ENCODE measurements around the gene C2orf49.
A peak's percentile ranks its signal among the peaks of the same experiment; 100 is the strongest.

Gene C2orf49

DNA sequence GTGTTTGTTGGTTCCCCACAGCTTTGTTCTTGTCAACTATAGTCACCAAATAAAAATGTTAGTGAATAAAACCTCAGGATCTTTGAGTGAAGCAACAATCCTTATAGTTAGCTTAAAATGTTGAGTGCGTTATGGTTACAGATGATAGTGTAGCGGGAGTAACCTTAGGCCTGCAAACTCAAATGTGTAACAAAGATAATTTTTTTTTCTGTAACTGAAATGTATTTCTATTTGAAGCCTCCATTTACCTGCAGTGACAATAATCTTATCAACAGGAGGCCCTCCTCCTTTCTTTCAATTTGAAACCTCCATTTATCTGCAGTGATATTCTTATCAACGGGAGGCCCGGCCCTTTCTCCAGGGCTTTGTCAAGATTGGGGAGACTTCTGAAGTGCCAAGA lies 3.1 kb upstream of the C2orf49 start:
- H3K79me2 ChIP-seq (ENCODE audit: insufficient read depth, low read depth): peaks cover 34% of the 10 kb centered on the region
- H3K9ac ChIP-seq: no peak overlapping the region
- no peak overlapping the region for H3K27ac ChIP-seq
- peaks cover 39% of the 10 kb centered on the region for H3K4me1 ChIP-seq (ENCODE audit: low read depth, poor library complexity, severe bottlenecking)
- H3K27me3 ChIP-seq (ENCODE audit: insufficient read depth, low read depth): no peaks in the 10 kb centered on the region
- TF ChIP-seq, protein P1, sequence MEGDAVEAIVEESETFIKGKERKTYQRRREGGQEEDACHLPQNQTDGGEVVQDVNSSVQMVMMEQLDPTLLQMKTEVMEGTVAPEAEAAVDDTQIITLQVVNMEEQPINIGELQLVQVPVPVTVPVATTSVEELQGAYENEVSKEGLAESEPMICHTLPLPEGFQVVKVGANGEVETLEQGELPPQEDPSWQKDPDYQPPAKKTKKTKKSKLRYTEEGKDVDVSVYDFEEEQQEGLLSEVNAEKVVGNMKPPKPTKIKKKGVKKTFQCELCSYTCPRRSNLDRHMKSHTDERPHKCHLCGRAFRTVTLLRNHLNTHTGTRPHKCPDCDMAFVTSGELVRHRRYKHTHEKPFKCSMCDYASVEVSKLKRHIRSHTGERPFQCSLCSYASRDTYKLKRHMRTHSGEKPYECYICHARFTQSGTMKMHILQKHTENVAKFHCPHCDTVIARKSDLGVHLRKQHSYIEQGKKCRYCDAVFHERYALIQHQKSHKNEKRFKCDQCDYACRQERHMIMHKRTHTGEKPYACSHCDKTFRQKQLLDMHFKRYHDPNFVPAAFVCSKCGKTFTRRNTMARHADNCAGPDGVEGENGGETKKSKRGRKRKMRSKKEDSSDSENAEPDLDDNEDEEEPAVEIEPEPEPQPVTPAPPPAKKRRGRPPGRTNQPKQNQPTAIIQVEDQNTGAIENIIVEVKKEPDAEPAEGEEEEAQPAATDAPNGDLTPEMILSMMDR (conservative IDR thresholded peaks at IDR 0.05; ENCODE audit: low read depth, low read length): no peak
- H3K36me3 ChIP-seq (ENCODE audit: insufficient read depth): no peaks in the 10 kb centered on the region
- no peaks in the 10 kb centered on the region for H4K20me1 ChIP-seq (ENCODE audit: insufficient read depth)
- H3K4me3 ChIP-seq (IDR thresholded peaks at IDR 0.05; ENCODE audit: insufficient read depth, low read depth, low read length): no peak overlapping the region
- H3K4me2 ChIP-seq: no peak overlapping the region
- H2AFZ ChIP-seq (ENCODE audit: low read depth): no peak overlapping the region

DNA sequence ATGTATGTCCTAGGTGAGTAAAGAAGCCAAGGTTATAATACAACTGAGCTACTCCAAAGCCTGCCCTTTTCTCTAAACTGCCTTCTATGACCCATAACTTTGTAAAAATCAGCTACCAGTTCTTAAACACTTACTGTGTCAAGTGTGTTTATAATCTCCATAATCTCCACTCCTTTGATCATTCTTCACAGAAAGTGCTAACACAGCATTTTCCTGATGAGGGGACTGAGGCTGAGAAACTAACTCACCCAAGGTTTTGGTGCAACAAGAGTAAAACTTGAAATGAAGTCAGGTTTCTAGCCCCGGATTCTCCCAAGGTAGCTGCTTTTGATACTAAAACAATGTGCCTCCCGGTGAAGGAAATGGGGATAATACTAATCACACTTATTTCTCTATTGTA lies 1.9 kb upstream of the C2orf49 start:
- Histone ChIP-seq H4K20me1 (ENCODE audit: insufficient read depth) (no peaks in the 10 kb centered on the region), H3K9ac (no peak overlapping the region), H3K27me3 (ENCODE audit: insufficient read depth, low read depth) (no peaks in the 10 kb centered on the region), H3K79me2 (ENCODE audit: insufficient read depth, low read depth) (peaks cover 38% of the 10 kb centered on the region), H3K36me3 (ENCODE audit: insufficient read depth) (no peaks in the 10 kb centered on the region), H3K4me2 (no peak overlapping the region), H3K4me3 (IDR thresholded peaks at IDR 0.05; ENCODE audit: insufficient read depth, low read depth, low read length) (no peak overlapping the region), H2AFZ (ENCODE audit: low read depth) (no peak overlapping the region), H3K27ac (no peak overlapping the region), H3K4me1 (ENCODE audit: low read depth, poor library complexity, severe bottlenecking) (peaks cover 40% of the 10 kb centered on the region)
- TF ChIP-seq, protein P1 (conservative IDR thresholded peaks at IDR 0.05; ENCODE audit: low read depth, low read length): no peak

DNA sequence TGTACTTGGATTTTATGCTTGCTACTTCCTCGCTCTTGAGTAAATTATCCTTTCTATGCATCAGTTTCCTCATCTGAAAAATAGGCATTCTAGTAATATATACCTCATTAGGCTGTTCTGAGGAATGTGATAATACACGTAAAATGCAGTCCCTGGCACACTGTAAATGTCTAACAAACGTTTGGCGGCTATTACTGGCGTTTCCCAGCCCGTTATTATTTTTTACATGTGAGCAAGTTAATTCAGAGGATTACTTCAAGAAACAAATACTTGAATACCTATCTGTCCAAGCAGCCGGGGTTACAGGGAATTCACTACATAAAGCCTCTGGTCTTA lies 586 bp upstream of the C2orf49 start:
- Histone ChIP-seq H3K27ac (peak overlapping the region; percentile 96), H3K4me2 (peak overlapping the region; percentile 68), H3K27me3 (ENCODE audit: insufficient read depth, low read depth) (no peaks in the 10 kb centered on the region), H3K36me3 (ENCODE audit: insufficient read depth) (no peaks in the 10 kb centered on the region), H3K9ac (peak overlapping the region; percentile 96), H2AFZ (ENCODE audit: low read depth) (peak overlapping the region; percentile 91), H3K4me1 (ENCODE audit: low read depth, poor library complexity, severe bottlenecking) (peaks cover 29% of the 10 kb centered on the region), H4K20me1 (ENCODE audit: insufficient read depth) (no peaks in the 10 kb centered on the region), H3K79me2 (ENCODE audit: insufficient read depth, low read depth) (peaks cover 38% of the 10 kb centered on the region), H3K4me3 (IDR thresholded peaks at IDR 0.05; ENCODE audit: insufficient read depth, low read depth, low read length) (peak overlapping the region; percentile 29)
- TF ChIP-seq, protein P1 (conservative IDR thresholded peaks at IDR 0.05; ENCODE audit: low read depth, low read length): no peak

DNA sequence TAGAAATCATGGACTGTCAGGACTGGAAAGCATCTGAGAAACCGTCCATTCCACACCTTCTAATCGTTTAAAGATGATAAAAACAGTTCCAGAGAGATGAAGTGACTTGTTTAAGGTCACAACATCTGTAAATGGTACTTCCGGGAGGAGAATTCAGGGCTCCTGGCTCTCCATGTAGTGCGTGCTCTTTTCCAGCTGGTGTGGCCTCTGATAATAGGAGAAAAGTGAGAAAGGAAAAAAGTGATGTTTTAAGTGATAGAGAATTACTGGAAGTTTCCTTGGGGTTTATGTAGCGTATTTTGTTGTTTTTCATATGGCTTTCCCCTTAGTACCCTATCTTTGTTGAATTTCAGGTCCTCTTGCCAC lies 663 bp downstream of the C2orf49 start:
- Histone ChIP-seq H3K4me2 (peak overlapping the region; percentile 87), H3K4me1 (ENCODE audit: low read depth, poor library complexity, severe bottlenecking) (peaks cover 29% of the 10 kb centered on the region), H3K27ac (peak overlapping the region; percentile 96; the same call in 1 of the 2 replicates), H3K4me3 (IDR thresholded peaks at IDR 0.05; ENCODE audit: insufficient read depth, low read depth, low read length) (peak overlapping the region; percentile 83), H3K79me2 (ENCODE audit: insufficient read depth, low read depth) (peaks cover 38% of the 10 kb centered on the region), H3K9ac (peak overlapping the region; percentile 96), H3K27me3 (ENCODE audit: insufficient read depth, low read depth) (no peaks in the 10 kb centered on the region), H3K36me3 (ENCODE audit: insufficient read depth) (peaks cover 6% of the 10 kb centered on the region; the same call in 1 of the 2 replicates), H4K20me1 (ENCODE audit: insufficient read depth) (no peaks in the 10 kb centered on the region), H2AFZ (ENCODE audit: low read depth) (peak overlapping the region; percentile 66)
- TF ChIP-seq, protein P1 (conservative IDR thresholded peaks at IDR 0.05; ENCODE audit: low read depth, low read length): no peak

Measured in KMS-11 (cell line).